Sigmoid colon (tissue), 4 donors: ENCODE data around the gene EPN2.

ENCODE experiments used
- EP300 ChIP-seq, 4 donors: sonication (generic); formaldehyde crosslinking; IDR thresholded peaks; one replicate each; pipeline ENCODE4 v1.6.1; 2017; ENCODE audit warnings: antibody characterized with exemption in 4 of 4
- POLR2A ChIP-seq, 2 donors: fragments of 450-650 bp; IDR thresholded peaks; one replicate each; pipeline ENCODE4 v1.6.1; 2016; ENCODE audit warnings: antibody characterized with exemption in 2 of 2, mild to moderate bottlenecking in 2 of 2, moderate library complexity in 2 of 2
- POLR2AphosphoS5 ChIP-seq, 4 donors: sonication (generic); formaldehyde crosslinking; IDR thresholded peaks; one replicate each; pipeline ENCODE4 v1.6.1; 2017; ENCODE audit warnings: antibody characterized with exemption in 4 of 4
- TF ChIP-seq, protein P1 (sequence below), 4 experiments: fragments of 450-650 bp in 3 of 4; fragments of 200-600 bp in 1 of 4; IDR thresholded peaks; one replicate each; pipeline ENCODE4 v1.5.1; 2016 to 2019; ENCODE audit warnings: antibody characterized with exemption in 4 of 4, mild to moderate bottlenecking in 3 of 4, moderate library complexity in 2 of 4

DNA sequence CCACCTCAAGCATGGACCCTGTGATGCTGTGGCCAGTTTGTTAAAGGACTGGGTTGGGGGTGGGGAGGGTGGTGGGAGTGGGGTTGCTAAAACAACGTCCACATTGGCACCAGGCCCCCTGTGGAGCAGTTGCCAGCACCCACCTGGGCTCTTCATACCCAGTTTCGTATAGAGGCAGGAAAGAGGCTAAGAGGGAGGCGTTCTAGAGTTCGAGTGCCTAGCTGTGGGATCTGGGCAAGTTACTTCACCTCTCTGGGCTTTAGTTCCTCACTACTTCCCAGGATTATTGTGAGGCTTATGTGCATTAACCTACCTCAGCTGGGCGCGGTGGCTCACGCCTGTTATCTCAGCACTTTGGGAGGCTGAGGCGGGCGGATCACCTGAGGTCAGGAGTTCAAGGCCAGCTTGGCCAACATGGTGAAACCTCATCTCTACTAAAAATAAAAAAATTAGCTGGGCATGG lies 148.4 kb downstream of the EPN2 start:
- TF ChIP-seq, protein P1, sequence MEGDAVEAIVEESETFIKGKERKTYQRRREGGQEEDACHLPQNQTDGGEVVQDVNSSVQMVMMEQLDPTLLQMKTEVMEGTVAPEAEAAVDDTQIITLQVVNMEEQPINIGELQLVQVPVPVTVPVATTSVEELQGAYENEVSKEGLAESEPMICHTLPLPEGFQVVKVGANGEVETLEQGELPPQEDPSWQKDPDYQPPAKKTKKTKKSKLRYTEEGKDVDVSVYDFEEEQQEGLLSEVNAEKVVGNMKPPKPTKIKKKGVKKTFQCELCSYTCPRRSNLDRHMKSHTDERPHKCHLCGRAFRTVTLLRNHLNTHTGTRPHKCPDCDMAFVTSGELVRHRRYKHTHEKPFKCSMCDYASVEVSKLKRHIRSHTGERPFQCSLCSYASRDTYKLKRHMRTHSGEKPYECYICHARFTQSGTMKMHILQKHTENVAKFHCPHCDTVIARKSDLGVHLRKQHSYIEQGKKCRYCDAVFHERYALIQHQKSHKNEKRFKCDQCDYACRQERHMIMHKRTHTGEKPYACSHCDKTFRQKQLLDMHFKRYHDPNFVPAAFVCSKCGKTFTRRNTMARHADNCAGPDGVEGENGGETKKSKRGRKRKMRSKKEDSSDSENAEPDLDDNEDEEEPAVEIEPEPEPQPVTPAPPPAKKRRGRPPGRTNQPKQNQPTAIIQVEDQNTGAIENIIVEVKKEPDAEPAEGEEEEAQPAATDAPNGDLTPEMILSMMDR (IDR thresholded peaks at IDR 0.05): no peak
- TF ChIP-seq EP300 (IDR thresholded peaks at IDR 0.05) (no peak), POLR2AphosphoS5 (IDR thresholded peaks at IDR 0.05) (no peak), POLR2A (IDR thresholded peaks at IDR 0.05) (no peak)
